A172 (cell line): Measurements from ENCODE around the gene SEC16B. TPM values are rescaled to one million over a fixed set of nuclear protein-coding genes. Genes with fewer than 3 reads are reported as not detected.
A peak's percentile ranks its signal among the peaks of the same experiment; 100 is the strongest.

ENCODE experiments used
- DNase-seq: peaks from one replicate; pipeline ENCODE4 v3.0.0-alpha.2; 2015; ENCODE audit warnings: low spot score
- total RNA-seq: library from RNA; depleted of rRNA; stranded (reverse); fragments of >200 nt; shearing (Covaris generic); gene quantifications from 2 replicates; pipeline ENCODE4 v1.2.3, GENCODE V29; 2014

Gene SEC16B
- total RNA-seq, 1 experiment from 2014 or later, result 0.19 TPM

- no peak for DNase-seq
These were observed 7.3 kb upstream of the SEC16B start for GRCh38 chr1:177977141-177977540.

GRCh38 chr1:177976596-177976995, 6.7 kb upstream of the SEC16B start:
- no peak for DNase-seq

GRCh38 chr1:177975588-177976495, 6.0 kb upstream of the SEC16B start:
- DNase-seq, result peak; percentile 85

- DNase-seq, result no peak
These were observed 3.7 kb upstream of the SEC16B start for GRCh38 chr1:177973585-177973984.

GRCh38 chr1:177969109-177969508, 749 bp downstream of the SEC16B start:
- no peak for DNase-seq

GRCh38 chr1:177966199-177966598, 3.7 kb downstream of the SEC16B start:
- DNase-seq, result no peak

GRCh38 chr1:177965293-177965692, 4.6 kb downstream of the SEC16B start:
- no peak for DNase-seq

GRCh38 chr1:177964336-177964735, 5.5 kb downstream of the SEC16B start:
- DNase-seq, result no peak

- no peak for DNase-seq
These were observed 8.8 kb downstream of the SEC16B start for GRCh38 chr1:177960939-177961622.

- peak; percentile 52 for DNase-seq
These were observed 9.9 kb downstream of the SEC16B start for GRCh38 chr1:177959811-177960515.

- no peak for DNase-seq
These were observed 11.8 kb downstream of the SEC16B start for GRCh38 chr1:177958092-177958491.

GRCh38 chr1:177954076-177954475, 15.8 kb downstream of the SEC16B start:
- no peak for DNase-seq

- DNase-seq, result no peak
These were observed 16.3 kb downstream of the SEC16B start for GRCh38 chr1:177953549-177953948.

- no peak for DNase-seq
These were observed 17.2 kb downstream of the SEC16B start for GRCh38 chr1:177952691-177953090.

- DNase-seq, result no peak
These were observed 17.6 kb downstream of the SEC16B start for GRCh38 chr1:177952249-177952648.

- DNase-seq, result no peak
These were observed 19.4 kb downstream of the SEC16B start for GRCh38 chr1:177950506-177950905.

GRCh38 chr1:177948336-177948972, 21.4 kb downstream of the SEC16B start:
- DNase-seq, result peak; percentile 78

- DNase-seq, result no peak
These were observed 22.2 kb downstream of the SEC16B start for GRCh38 chr1:177947623-177948022.

- peak; percentile 65 for DNase-seq
These were observed 23.8 kb downstream of the SEC16B start for GRCh38 chr1:177945943-177946650.

- DNase-seq, result no peak
These were observed 25.6 kb downstream of the SEC16B start for GRCh38 chr1:177944016-177944949.
